H1 (cell line): ENCODE data around the gene FOXP2. TPM values are rescaled to one million over a fixed set of nuclear protein-coding genes. Genes with fewer than 3 reads are reported as not detected.

ENCODE experiments used
- CTCF ChIA-PET: fragments of 300-600 bp; sonication (Branson Sonifier 250); formaldehyde crosslinking; loops from one replicate; lab custom pipeline; 2021; ENCODE audit not compliant: partially characterized antibody; lab: Charles Lee
- POLR2A ChIA-PET: fragments of 300-600 bp; sonication (Branson Sonifier 250); formaldehyde crosslinking; loops from one replicate; lab custom pipeline; 2021; ENCODE audit warnings: inconsistent platforms; ENCODE audit not compliant: partially characterized antibody; lab: Charles Lee
- DNase-seq, 2 experiments: peaks; one replicate each; pipeline versions ENCODE4 v3.0.0 to v3.0.0-alpha.2; 2010 to 2022; ENCODE audit warnings: low spot score in 2 of 2, low read depth in 1 of 2, mixed read lengths in 1 of 2
- FAIRE-seq: peaks from 2 replicates; lab custom pipeline; 2011; peaks lifted over from hg19 to GRCh38; lab: Jason Lieb, UNC
- H2AFZ ChIP-seq: 2 replicates; pipeline ENCODE4 v1.8.1; 2012; ENCODE audit warnings: low read length, inconsistent platforms
- H2AK5ac ChIP-seq: 2 replicates; pipeline ENCODE4 v1.6.1; 2013; ENCODE audit warnings: low read depth, low read length
- H2BK120ac ChIP-seq: replicated peaks from 2 replicates; pipeline ENCODE3; 2013; ENCODE audit warnings: low read depth, low read length, inconsistent platforms
- H2BK12ac ChIP-seq: 2 replicates; pipeline ENCODE4 v1.6.1; 2013; ENCODE audit warnings: low read depth, low read length
- H2BK15ac ChIP-seq: 2 replicates; pipeline ENCODE4 v1.6.1; 2013; ENCODE audit warnings: low read length
- H2BK20ac ChIP-seq: 2 replicates; pipeline ENCODE4 v1.6.1; 2013; ENCODE audit warnings: low read length
- H2BK5ac ChIP-seq: 2 replicates; pipeline ENCODE4 v1.6.1; 2013; ENCODE audit warnings: low read depth, low read length
- H3K14ac ChIP-seq: 2 replicates; pipeline ENCODE4 v1.6.1; 2013; ENCODE audit warnings: inconsistent platforms; ENCODE audit not compliant: insufficient read length
- H3K18ac ChIP-seq: 2 replicates; pipeline ENCODE4 v1.6.1; 2013; ENCODE audit warnings: low read length; ENCODE audit errors: extremely low read depth
- H3K23ac ChIP-seq: 2 replicates; pipeline ENCODE4 v1.6.1; 2013; ENCODE audit warnings: inconsistent platforms; ENCODE audit not compliant: insufficient read length
- H3K23me2 ChIP-seq: 2 replicates; pipeline ENCODE4 v1.6.1; 2013; ENCODE audit warnings: low read depth, low read length
- H3K27ac ChIP-seq: 2 replicates; pipeline ENCODE4 v1.6.1; 2011; ENCODE audit warnings: low read depth, low read length, inconsistent platforms
- H3K27me3 ChIP-seq, 4 experiments: replicated peaks in 1 of 4; 1 replicate in 1 of 4; 2 replicates in 3 of 4; pipeline versions ENCODE4 v1.6.1 to v1.8.1; 2011 to 2013; ENCODE audit warnings: low read length in 3 of 4, mild to moderate bottlenecking in 3 of 4, inconsistent platforms in 2 of 4, mixed read lengths in 2 of 4, moderate library complexity in 1 of 4; ENCODE audit not compliant: control insufficient read depth in 3 of 4, insufficient read depth in 3 of 4; ENCODE audit errors: extremely low read depth in 1 of 4
- H3K36me3 ChIP-seq, 4 experiments: 2 replicates each; pipeline versions ENCODE4 v1.6.1 to v1.8.1; 2011 to 2013; ENCODE audit warnings: mild to moderate bottlenecking in 4 of 4, low read length in 3 of 4, moderate library complexity in 2 of 4, control low read depth in 1 of 4, inconsistent platforms in 1 of 4; ENCODE audit not compliant: insufficient read depth in 4 of 4, control insufficient read depth in 2 of 4
- H3K4ac ChIP-seq: replicated peaks from 2 replicates; pipeline ENCODE3; 2013; ENCODE audit warnings: low read length, low read depth, mixed read lengths, inconsistent platforms; ENCODE audit not compliant: insufficient read length
- H3K4me1 ChIP-seq, 4 experiments: replicated peaks in 1 of 4; 1 replicate in 1 of 4; 2 replicates in 3 of 4; pipeline versions ENCODE4 v1.6.1 to v1.8.1; 2011 to 2013; ENCODE audit warnings: low read length in 3 of 4, inconsistent platforms in 2 of 4, mixed read lengths in 1 of 4; ENCODE audit not compliant: insufficient read depth in 4 of 4, control insufficient read depth in 3 of 4
- H3K4me2 ChIP-seq, 2 experiments: 2 replicates each; pipeline versions ENCODE4 v1.6.1 to v1.8.1; 2011 to 2013; ENCODE audit warnings: low read depth in 2 of 2, low read length in 2 of 2, control low read depth in 1 of 2, inconsistent platforms in 1 of 2, mild to moderate bottlenecking in 1 of 2; ENCODE audit not compliant: insufficient read depth in 1 of 2
- H3K4me3 ChIP-seq, 4 experiments: fragments of 200-600, 300-600 bp in 1 of 4; sonication (generic), shearing (Covaris generic), sonication (Bioruptor Twin) in 1 of 4; 2 replicates each; pipeline versions ENCODE4 v1.5.1 to v1.8.1; 2011 to 2016; ENCODE audit warnings: low read length in 4 of 4, low read depth in 3 of 4, control low read depth in 2 of 4, inconsistent platforms in 2 of 4, mild to moderate bottlenecking in 2 of 4, mixed read lengths in 1 of 4, moderate library complexity in 1 of 4; ENCODE audit not compliant: insufficient read depth in 2 of 4; ENCODE audit errors: extremely low read depth in 1 of 4
- H3K56ac ChIP-seq: replicated peaks from 2 replicates; pipeline ENCODE3; 2013; ENCODE audit warnings: low read depth, mild to moderate bottlenecking, mixed read lengths, low read length, inconsistent platforms; ENCODE audit not compliant: insufficient read length
- H3K79me1 ChIP-seq: 2 replicates; pipeline ENCODE4 v1.6.1; 2013; ENCODE audit warnings: low read depth, low read length, control low read depth
- H3K79me2 ChIP-seq, 2 experiments: 2 replicates each; pipeline versions ENCODE4 v1.6.1 to v1.8.1; 2012 to 2013; ENCODE audit warnings: low read length in 2 of 2, mild to moderate bottlenecking in 2 of 2, inconsistent platforms in 1 of 2; ENCODE audit not compliant: insufficient read depth in 2 of 2, control insufficient read depth in 1 of 2
- H3K9ac ChIP-seq, 4 experiments: replicated peaks in 1 of 4; 1 replicate in 1 of 4; 2 replicates in 3 of 4; pipeline versions ENCODE4 v1.6.1 to v1.8.1; 2011 to 2013; ENCODE audit warnings: low read depth in 3 of 4, low read length in 3 of 4, control low read depth in 2 of 4, mild to moderate bottlenecking in 2 of 4, moderate library complexity in 2 of 4, inconsistent platforms in 1 of 4; ENCODE audit errors: extremely low read depth in 1 of 4
- H3K9me3 ChIP-seq, 2 experiments: 2 replicates each; pipeline versions ENCODE4 v1.6.1 to v1.8.1; 2012 to 2013; ENCODE audit warnings: mild to moderate bottlenecking in 2 of 2, moderate library complexity in 2 of 2, control low read depth in 1 of 2, inconsistent platforms in 1 of 2, low read depth in 1 of 2, low read length in 1 of 2, mixed read lengths in 1 of 2; ENCODE audit not compliant: insufficient read depth in 2 of 2
- H4K20me1 ChIP-seq, 2 experiments: replicated peaks in 1 of 2; 2 replicates each; pipeline versions ENCODE3 to v1.8.1; 2011 to 2013; ENCODE audit warnings: inconsistent platforms in 2 of 2, low read length in 2 of 2, mild to moderate bottlenecking in 1 of 2; ENCODE audit not compliant: insufficient read depth in 2 of 2, control insufficient read depth in 1 of 2
- H4K5ac ChIP-seq: 2 replicates; pipeline ENCODE4 v1.6.1; 2013; ENCODE audit warnings: low read length, low read depth, mixed read lengths, inconsistent platforms; ENCODE audit not compliant: insufficient read length
- H4K8ac ChIP-seq: 2 replicates; pipeline ENCODE4 v1.8.0; 2013; ENCODE audit warnings: mild to moderate bottlenecking, moderate library complexity, low read length, inconsistent platforms; ENCODE audit not compliant: insufficient read depth; ENCODE audit errors: extremely low read depth
- H4K91ac ChIP-seq: replicated peaks from 2 replicates; pipeline ENCODE3; 2013; ENCODE audit warnings: low read length, mixed read lengths, inconsistent platforms; ENCODE audit not compliant: insufficient read length
- ASH2L ChIP-seq: fragments of 200-600, 300-600 bp; sonication (generic); IDR thresholded peaks from one replicate; pipeline ENCODE4 v1.7.1; 2017; ENCODE audit warnings: low read length
- BRCA1 ChIP-seq: IDR thresholded peaks from 2 replicates; pipeline ENCODE4 v1.6.1; 2012; ENCODE audit warnings: low read depth, low read length, improper control_type of control experiment
- CHD1 ChIP-seq: IDR thresholded peaks from 2 replicates; pipeline ENCODE4 v1.6.1; 2012; ENCODE audit warnings: low read depth, low read length, improper control_type of control experiment
- CREB1 ChIP-seq: IDR thresholded peaks from 2 replicates; pipeline ENCODE4 v1.6.1; 2012; ENCODE audit warnings: inconsistent platforms
- EZH2 ChIP-seq: fragments of 200-600 bp; sonication (generic); IDR thresholded peaks from 2 replicates; pipeline ENCODE4 v1.7.1; 2012; ENCODE audit warnings: low read depth, mild to moderate bottlenecking, moderate library complexity, low read length, inconsistent platforms; ENCODE audit not compliant: severe bottlenecking
- GABPA ChIP-seq: IDR thresholded peaks from 2 replicates; pipeline ENCODE4 v1.6.1; 2011; ENCODE audit warnings: mild to moderate bottlenecking, low read length, moderate library complexity, borderline replicate concordance; ENCODE audit not compliant: insufficient read depth
- JUN ChIP-seq: IDR thresholded peaks from 2 replicates; pipeline ENCODE4 v1.6.1; 2011; ENCODE audit warnings: low read depth, mild to moderate bottlenecking, improper control_type of control experiment, low read length
- KDM1A ChIP-seq: fragments of 200-600, 300-600 bp; sonication (generic); IDR thresholded peaks from 2 replicates; pipeline ENCODE4 v1.7.1; 2016; ENCODE audit warnings: mild to moderate bottlenecking, low read length, borderline replicate concordance
- KDM4A ChIP-seq: IDR thresholded peaks from one replicate; pipeline ENCODE4 v1.7.1; 2012; ENCODE audit warnings: low read depth, mild to moderate bottlenecking, moderate library complexity, low read length, inconsistent platforms; ENCODE audit not compliant: severe bottlenecking
- POU5F1 ChIP-seq: IDR thresholded peaks from 2 replicates; pipeline ENCODE4 v1.6.1; 2011; ENCODE audit warnings: low read depth, mild to moderate bottlenecking, low read length, moderate library complexity
- SP2 ChIP-seq: IDR thresholded peaks from 2 replicates; pipeline ENCODE4 v1.6.1; 2012; ENCODE audit warnings: mild to moderate bottlenecking, low read length, inconsistent platforms
- SP4 ChIP-seq: IDR thresholded peaks from 2 replicates; pipeline ENCODE4 v1.6.1; 2012; ENCODE audit warnings: low read length, inconsistent platforms
- TEAD4 ChIP-seq: IDR thresholded peaks from 2 replicates; pipeline ENCODE4 v1.6.1; 2012; ENCODE audit warnings: low read depth, low read length, inconsistent platforms, mixed read lengths
- polyA plus RNA-seq, 7 experiments: library from polyadenylated mRNA; depleted of rRNA in 3 of 7; stranded (reverse) in 5 of 7; unstranded in 2 of 7; fragments of >200 nt in 5 of 7; fragments of 200-250 nt in 2 of 7; gene quantifications; 1 replicate in 5 of 7; 2 replicates in 1 of 7; 4 replicates in 1 of 7; pipeline versions ENCODE4 v1.2.1 to v1.2.3, GENCODE V29; 2011 to 2013; ENCODE audit warnings: missing spikeins in 2 of 7, mixed read lengths in 2 of 7
- total RNA-seq: library from RNA; stranded (reverse); fragmentation: NEBNext Ultra II Directional; extraction: Animal tissue kit (Norgen Biotek cat#: 25700); gene quantifications from 2 replicates; pipeline ENCODE4 v1.2.1, GENCODE V29; 2021

Gene FOXP2
- total and polyA plus RNA-seq, 2 of the 8 experiments (the other 6 are each of a cell fraction or from before 2014, with no cell fraction given): 0.09 to 0.43 TPM

- no peaks in the 10 kb centered on the region for H3K79me1 ChIP-seq
- no peak overlapping the region for H2AK5ac ChIP-seq
- H4K91ac ChIP-seq: no peak overlapping the region
- no peaks in the 10 kb centered on the region for H3K9me3 ChIP-seq
- H2BK12ac ChIP-seq: no peak overlapping the region
- no peak overlapping the region for H3K27ac ChIP-seq
- FAIRE-seq (no peak), DNase-seq (no peak)
- H3K4me2 ChIP-seq: no peak overlapping the region
- no peak overlapping the region for H2BK5ac ChIP-seq
- H3K4me3 ChIP-seq: no peak overlapping the region
- peaks cover 0 to 3% (median 1%) of the 10 kb centered on the region in 4 experiments; a peak in 3 of 7 replicates for H3K4me1 ChIP-seq
- CTCF ChIA-PET: interaction anchor here (1.5 kb wide), 1 partner anchor 29 kb away, joined by 5 read pairs; no protein-coding TSS in a partner anchor
- H3K56ac ChIP-seq: no peak overlapping the region
- no peak overlapping the region for H2BK20ac ChIP-seq
- no peak overlapping the region for H3K23ac ChIP-seq
- no peak overlapping the region for H4K8ac ChIP-seq
- no peaks in the 10 kb centered on the region for H3K36me3 ChIP-seq
- no peak overlapping the region for H3K14ac ChIP-seq
- H3K4ac ChIP-seq: no peak overlapping the region
- no peaks in the 10 kb centered on the region for H3K23me2 ChIP-seq
- H3K18ac ChIP-seq: no peak overlapping the region
- no peak for TF ChIP-seq POU5F1
- no peak for TF ChIP-seq EZH2
- no peak for TF ChIP-seq GABPA
- no peak for TF ChIP-seq SP2
- TF ChIP-seq KDM4A: no peak
- TF ChIP-seq CHD1: no peak
- no peak for TF ChIP-seq CREB1
- no peak for TF ChIP-seq KDM1A
- TF ChIP-seq BRCA1: no peak
- no peak for TF ChIP-seq ASH2L
- no peak for TF ChIP-seq JUN
- no peak for TF ChIP-seq SP4
- no peak for TF ChIP-seq TEAD4
- no peaks in the 10 kb centered on the region for H3K27me3 ChIP-seq
- H2BK120ac ChIP-seq: no peak overlapping the region
- H2AFZ ChIP-seq: peak overlapping the region; percentile 41; the same call in 1 of the 2 replicates
- no peak overlapping the region for H2BK15ac ChIP-seq
- no peaks in the 10 kb centered on the region for H4K20me1 ChIP-seq
- H4K5ac ChIP-seq: no peak overlapping the region
- H3K9ac ChIP-seq: no peak overlapping the region
- POLR2A ChIA-PET: no interaction called here
- H3K79me2 ChIP-seq: no peaks in the 10 kb centered on the region
Measured at GRCh38 chr7:114645451-114645850, 230.8 kb downstream of the FOXP2 start.
